Keratinocyte (primary cell): ENCODE measurements around the gene SNCAIP. TPM values are rescaled to one million over a fixed set of nuclear protein-coding genes. Genes with fewer than 3 reads are reported as not detected.

Experiments
- DNase-seq: peaks from one replicate; pipeline ENCODE4 v3.0.0-alpha.2; 2011; ENCODE audit warnings: low read depth, missing footprints, low spot score
- FAIRE-seq: peaks from 2 replicates; lab custom pipeline; 2011; peaks lifted over from hg19 to GRCh38; lab: Jason Lieb, UNC
- H2AFZ ChIP-seq: 2 replicates; pipeline ENCODE4 v1.6.0; 2012; ENCODE audit warnings: low read length, control low read depth, inconsistent platforms; ENCODE audit not compliant: control insufficient read depth
- H3K27ac ChIP-seq: 2 replicates; pipeline ENCODE4 v1.5.1; 2011; ENCODE audit warnings: low read length; ENCODE audit not compliant: control insufficient read depth, insufficient read depth
- H3K27me3 ChIP-seq: 3 replicates; pipeline ENCODE4 v1.6.0; 2011; ENCODE audit warnings: low read length; ENCODE audit not compliant: control insufficient read depth, insufficient read depth; ENCODE audit errors: extremely low read depth
- H3K36me3 ChIP-seq, 2 experiments: 2 replicates in 1 of 2; 3 replicates in 1 of 2; pipeline ENCODE4 v1.5.1; 2011; ENCODE audit warnings: low read length in 2 of 2, mild to moderate bottlenecking in 1 of 2; ENCODE audit not compliant: control insufficient read depth in 2 of 2, insufficient read depth in 2 of 2; ENCODE audit errors: extremely low read depth in 1 of 2
- H3K4me1 ChIP-seq: 3 replicates; pipeline ENCODE4 v1.5.1; 2011; ENCODE audit warnings: low read length; ENCODE audit not compliant: control insufficient read depth, insufficient read depth; ENCODE audit errors: extremely low read depth
- H3K4me2 ChIP-seq: 3 replicates; pipeline ENCODE4 v1.6.0; 2011; ENCODE audit warnings: low read depth, low read length; ENCODE audit not compliant: control insufficient read depth, insufficient read depth; ENCODE audit errors: extremely low read depth
- H3K4me3 ChIP-seq, 3 experiments: fragments of 200-600 bp in 1 of 3; sonication (generic) in 1 of 3; 2 replicates in 2 of 3; 3 replicates in 1 of 3; pipeline ENCODE4 v1.5.1; 2011 to 2016; ENCODE audit warnings: low read length in 3 of 3, mild to moderate bottlenecking in 3 of 3, control low read depth in 2 of 3, inconsistent platforms in 1 of 3, low read depth in 1 of 3, mixed read lengths in 1 of 3, mixed run types in 1 of 3, moderate library complexity in 1 of 3; ENCODE audit not compliant: control insufficient read depth in 2 of 3, insufficient read depth in 2 of 3; ENCODE audit errors: extremely low read depth in 1 of 3
- H3K79me2 ChIP-seq: 2 replicates; pipeline ENCODE4 v1.6.0; 2012; ENCODE audit warnings: low read length; ENCODE audit not compliant: control insufficient read depth, insufficient read depth
- H3K9ac ChIP-seq: 3 replicates; pipeline ENCODE4 v1.6.0; 2011; ENCODE audit warnings: low read length; ENCODE audit not compliant: control insufficient read depth, insufficient read depth; ENCODE audit errors: extremely low read depth
- H3K9me1 ChIP-seq: 3 replicates; pipeline ENCODE4 v1.6.0; 2011; ENCODE audit warnings: low read length; ENCODE audit not compliant: control insufficient read depth, insufficient read depth; ENCODE audit errors: extremely low read depth
- H3K9me3 ChIP-seq: 2 replicates; pipeline ENCODE4 v1.5.1; 2012; ENCODE audit warnings: low read depth, low read length; ENCODE audit not compliant: control insufficient read depth
- H4K20me1 ChIP-seq: 3 replicates; pipeline ENCODE4 v1.6.0; 2011; ENCODE audit warnings: low read length; ENCODE audit not compliant: control insufficient read depth, insufficient read depth; ENCODE audit errors: extremely low read depth
- CTCF ChIP-seq, 3 experiments: IDR thresholded peaks in 1 of 3; conservative IDR thresholded peaks in 1 of 3; optimal IDR thresholded peaks in 1 of 3; 2 replicates in 2 of 3; 3 replicates in 1 of 3; pipeline versions ENCODE3 to v1.5.1; 2011; ENCODE audit warnings: low read length in 3 of 3, mild to moderate bottlenecking in 3 of 3, moderate library complexity in 2 of 3, control low read depth in 1 of 3, inconsistent platforms in 1 of 3; ENCODE audit not compliant: insufficient read depth in 2 of 3; ENCODE audit errors: extremely low read depth in 1 of 3
- EZH2 ChIP-seq: IDR thresholded peaks from one replicate; pipeline ENCODE4 v1.6.1; 2012; ENCODE audit warnings: inconsistent platforms, mild to moderate bottlenecking, low read length, moderate library complexity
- dilution Hi-C: fragments of 300-500 bp; cut with MboI; formaldehyde crosslinking; loops from one replicate; pipeline ENCODE4 v1.7.0; 2020; ENCODE audit warnings: low sequenced_read_pairs; ENCODE audit not compliant: extremely low pct_ligation_motif_present
- polyA plus RNA-seq, 5 experiments: library from polyadenylated mRNA; depleted of rRNA in 3 of 5; stranded (reverse) in 3 of 5; stranded (forward) in 1 of 5; unstranded in 1 of 5; fragments of >200 nt; gene quantifications; 1 replicate in 1 of 5; 2 replicates in 3 of 5; 3 replicates in 1 of 5; pipeline versions ENCODE4 v1.2.1 to v1.2.3, GENCODE V29; 2011 to 2012; ENCODE audit warnings: missing spikeins in 2 of 5, low read depth in 1 of 5, low replicate concordance in 1 of 5

SNCAIP gene
- polyA plus RNA-seq, 1 donor (not counting 4 experiments of a cell fraction or from before 2014, with no cell fraction given) = not detected

- Histone ChIP-seq H3K4me1 (no peaks in the 10 kb centered on the region), H3K79me2 (no peaks in the 10 kb centered on the region), H3K9me1 (no peaks in the 10 kb centered on the region), H3K36me3 (no peaks in the 10 kb centered on the region), H3K9me3 (no peaks in the 10 kb centered on the region), H3K27me3 (no peaks in the 10 kb centered on the region), H3K4me2 (no peak overlapping the region), H2AFZ (no peak overlapping the region), H3K4me3 (no peak overlapping the region), H3K27ac (no peak overlapping the region), H3K9ac (no peak overlapping the region), H4K20me1 (no peaks in the 10 kb centered on the region)
- no peak for FAIRE-seq
- DNase-seq = no peak
- no peak for TF ChIP-seq CTCF (optimal IDR thresholded peaks at IDR 0.05 in 1 of 3, IDR thresholded peaks at IDR 0.05 in 1 of 3, conservative IDR thresholded peaks at IDR 0.05 in 1 of 3; ENCODE audit: extremely low read depth in 1 of 3, insufficient read depth in 2 of 3, low read length in 3 of 3)
- TF ChIP-seq EZH2 = no peak
- dilution Hi-C loops = no loop called here
These were observed 56.6 kb downstream of the SNCAIP start for GRCh38 chr5:122368510-122369251.

DNA sequence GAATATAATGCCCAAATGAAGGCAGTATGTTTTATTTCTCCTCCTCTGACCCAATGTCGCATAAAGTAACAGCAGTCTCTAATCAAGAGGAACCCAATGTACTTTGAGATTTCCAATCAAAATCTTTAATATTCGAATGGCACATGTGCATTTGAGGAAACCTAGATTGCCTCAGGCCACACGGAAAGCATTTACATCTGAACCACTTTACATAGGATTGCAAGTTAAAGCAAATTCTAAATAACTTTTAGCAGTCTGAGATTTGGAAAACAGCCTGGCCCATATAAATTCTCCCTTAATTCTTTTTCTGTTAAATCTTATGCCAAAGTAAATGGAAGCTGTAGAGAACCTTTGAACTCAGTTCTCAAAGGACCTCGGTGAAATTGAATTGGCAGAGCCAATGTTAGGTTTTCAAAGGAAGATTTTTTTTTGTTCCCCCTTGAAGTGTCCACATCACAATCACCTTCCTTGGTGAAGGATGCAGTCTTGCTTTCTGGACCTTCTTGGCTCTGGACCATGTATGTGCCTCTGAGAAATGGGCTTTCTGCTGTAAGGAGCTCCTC lies 57.3 kb downstream of the SNCAIP start:
- no peaks in the 10 kb centered on the region for H4K20me1 ChIP-seq
- H3K27me3 ChIP-seq = no peaks in the 10 kb centered on the region
- H3K4me1 ChIP-seq = no peaks in the 10 kb centered on the region
- H3K36me3 ChIP-seq = no peaks in the 10 kb centered on the region
- DNase-seq (no peak), FAIRE-seq (no peak)
- dilution Hi-C loops = no loop called here
- H3K4me3 ChIP-seq = no peak overlapping the region
- H3K4me2 ChIP-seq = no peak overlapping the region
- TF ChIP-seq EZH2 (no peak), CTCF (optimal IDR thresholded peaks at IDR 0.05 in 1 of 3, IDR thresholded peaks at IDR 0.05 in 1 of 3, conservative IDR thresholded peaks at IDR 0.05 in 1 of 3; ENCODE audit: extremely low read depth in 1 of 3, insufficient read depth in 2 of 3, low read length in 3 of 3) (no peak)
- H3K79me2 ChIP-seq = no peaks in the 10 kb centered on the region
- no peaks in the 10 kb centered on the region for H3K9me3 ChIP-seq
- no peak overlapping the region for H2AFZ ChIP-seq
- H3K9me1 ChIP-seq = no peaks in the 10 kb centered on the region
- H3K9ac ChIP-seq = no peak overlapping the region
- H3K27ac ChIP-seq = no peak overlapping the region
